K562 (cell line): Measurements from ENCODE around the gene TRAPPC4. TPM values are rescaled to one million over a fixed set of nuclear protein-coding genes. Genes with fewer than 3 reads are reported as not detected.
A peak's percentile ranks its signal among the peaks of the same experiment; 100 is the strongest.

Experiments used
- ATAC-seq: fragments of 200-7000 bp; cut with Tn5 transposase; 3 replicates; pipeline ENCODE4 v1.9.1; 2020; ENCODE audit warnings: moderate library complexity
- BruUV-seq: library from RNA; stranded (reverse); fragments of 400-500 nt; replicated peaks from 2 replicates; lab custom pipeline; 2021; lab: Mats Ljungman, UMichigan
- CTCF ChIA-PET: fragments of 300-600 bp; formaldehyde crosslinking; extraction: SDS; loops from one replicate; lab custom pipeline; 2021; ENCODE audit warnings: low intra/inter-chr PET ratio; lab: Yijun Ruan, JAX
- POLR2A ChIA-PET: fragments of 300-600, 350-650 bp; sonication (Branson Sonifier 250); formaldehyde crosslinking; extraction: SDS; loops from one replicate; lab custom pipeline; 2021; ENCODE audit warnings: antibody characterized with exemption, inconsistent platforms; lab: Yijun Ruan, JAX
- DNase-seq, 4 experiments: peaks; one replicate each; pipeline versions ENCODE4 v3.0.0 to v3.0.0-alpha.2; 2011 to 2018; ENCODE audit warnings: low spot score in 3 of 4, mixed read lengths in 3 of 4; ENCODE audit errors: extremely low read depth in 1 of 4
- FAIRE-seq: peaks from 2 replicates; lab custom pipeline; 2011; peaks lifted over from hg19 to GRCh38; lab: Jason Lieb, UNC
- H2AFZ ChIP-seq: 2 replicates; pipeline ENCODE4 v1.6.0; 2011; ENCODE audit warnings: low read depth, low read length, control low read depth, inconsistent platforms
- H3K27ac ChIP-seq: fragments of 200-600 bp; 3 replicates; pipeline ENCODE4 v1.8.0; 2011; ENCODE audit warnings: low read depth, mild to moderate bottlenecking, control low read depth, inconsistent platforms, low read length, moderate library complexity, mixed read lengths; ENCODE audit errors: extremely low read depth
- H3K27me3 ChIP-seq, 2 experiments: fragments of 300-600 bp in 1 of 2; 2 replicates in 1 of 2; 3 replicates in 1 of 2; pipeline versions ENCODE4 v1.6.0 to v1.8.0; 2011; ENCODE audit warnings: inconsistent platforms in 2 of 2, low read length in 2 of 2, mild to moderate bottlenecking in 1 of 2, mixed read lengths in 1 of 2, moderate library complexity in 1 of 2; ENCODE audit not compliant: control insufficient read depth in 2 of 2, insufficient read depth in 2 of 2
- H3K36me3 ChIP-seq: fragments of 300-600 bp; 3 replicates; pipeline ENCODE4 v1.8.0; 2011; ENCODE audit warnings: mild to moderate bottlenecking, low read length, inconsistent platforms; ENCODE audit not compliant: control insufficient read depth, insufficient read depth
- H3K4me1 ChIP-seq, 2 experiments: fragments of 200-600 bp in 1 of 2; replicated peaks in 1 of 2; 2 replicates in 1 of 2; 3 replicates in 1 of 2; pipeline versions ENCODE4 v1.5.1 to v1.8.0; 2011; ENCODE audit warnings: inconsistent platforms in 2 of 2, low read length in 2 of 2, mild to moderate bottlenecking in 1 of 2, mixed read lengths in 1 of 2, moderate library complexity in 1 of 2; ENCODE audit not compliant: control insufficient read depth in 2 of 2, insufficient read depth in 2 of 2
- H3K4me2 ChIP-seq: 2 replicates; pipeline ENCODE4 v1.6.1; 2011; ENCODE audit warnings: low read length, control low read depth, inconsistent platforms, mixed read lengths; ENCODE audit not compliant: insufficient read depth
- H3K4me3 ChIP-seq: fragments of 200-600 bp; sonication (generic), shearing (Covaris generic); 2 replicates; pipeline ENCODE4 v1.5.1; 2016; ENCODE audit warnings: control low read depth, inconsistent platforms
- H3K79me2 ChIP-seq: fragments of 200-600 bp; 3 replicates; pipeline ENCODE4 v1.8.0; 2011; ENCODE audit warnings: low read length, inconsistent platforms; ENCODE audit not compliant: control insufficient read depth, insufficient read depth
- H3K9ac ChIP-seq, 2 experiments: 2 replicates each; pipeline versions ENCODE4 v1.6.0 to v1.6.1; 2011; ENCODE audit warnings: low read depth in 2 of 2, low read length in 2 of 2, control low read depth in 1 of 2, inconsistent platforms in 1 of 2, mild to moderate bottlenecking in 1 of 2, mixed read lengths in 1 of 2; ENCODE audit not compliant: insufficient read depth in 1 of 2
- H3K9me1 ChIP-seq: one replicate; pipeline ENCODE4 v1.6.0; 2011; ENCODE audit warnings: inconsistent platforms, mild to moderate bottlenecking, low read length, moderate library complexity; ENCODE audit not compliant: control insufficient read depth, insufficient read depth
- H3K9me3 ChIP-seq: replicated peaks from 2 replicates; pipeline ENCODE4 v1.5.1; 2011; ENCODE audit warnings: low read depth, low read length, inconsistent platforms; ENCODE audit not compliant: control insufficient read depth, insufficient read depth
- H4K20me1 ChIP-seq: replicated peaks from 2 replicates; pipeline ENCODE4 v1.6.1; 2011; ENCODE audit warnings: low read length, inconsistent platforms, mixed read lengths; ENCODE audit not compliant: control insufficient read depth, insufficient read depth
- BRCA1 ChIP-seq, 2 experiments: fragments of 450-650 bp in 1 of 2; sonication (generic) in 1 of 2; formaldehyde crosslinking in 1 of 2; IDR thresholded peaks; 2 replicates each; pipeline versions ENCODE4 v1.5.0 to v1.6.1; 2017 to 2020; ENCODE audit warnings: mild to moderate bottlenecking in 1 of 2, missing genetic modification reagents in 1 of 2
- BRF1 ChIP-seq: IDR thresholded peaks from 3 replicates; pipeline ENCODE4 v1.6.1; 2011; ENCODE audit warnings: borderline replicate concordance, mild to moderate bottlenecking; ENCODE audit not compliant: insufficient read length; ENCODE audit errors: extremely low read depth
- CTCF ChIP-seq, 3 experiments: IDR thresholded peaks in 2 of 3; conservative IDR thresholded peaks in 1 of 3; 2 replicates each; pipeline ENCODE4 v1.5.1; 2011 to 2012; ENCODE audit warnings: low read length in 3 of 3, mild to moderate bottlenecking in 3 of 3, control low read depth in 2 of 3, improper control_type of control experiment in 1 of 3, inconsistent platforms in 1 of 3, low read depth in 1 of 3, mixed read lengths in 1 of 3, moderate library complexity in 1 of 3; ENCODE audit not compliant: insufficient read depth in 2 of 3
- ETV1 ChIP-seq: fragments of 450-650 bp; conservative IDR thresholded peaks from 2 replicates; pipeline ENCODE4 v1.6.1; 2016; ENCODE audit warnings: missing genetic modification characterization, control low read depth, low read depth, missing compliant biosample characterization
- NFE2 ChIP-seq: IDR thresholded peaks from 2 replicates; pipeline ENCODE4 v1.6.1; 2014; ENCODE audit warnings: antibody characterized with exemption, low read depth
- POLR2A ChIP-seq: fragments of 450-650 bp; conservative IDR thresholded peaks from 2 replicates; pipeline ENCODE4 v1.6.1; 2016
- RBFOX2 ChIP-seq: fragments of 200-400 bp; formaldehyde crosslinking; IDR thresholded peaks from 2 replicates; pipeline ENCODE4 v1.6.1; 2017; ENCODE audit warnings: low read depth, mild to moderate bottlenecking, low read length, moderate library complexity
- RFX5 ChIP-seq: IDR thresholded peaks from 2 replicates; pipeline ENCODE4 v1.6.1; 2011; ENCODE audit warnings: low read depth, mild to moderate bottlenecking, improper control_type of control experiment, low read length
- SNIP1 ChIP-seq: fragments of 450-650 bp; IDR thresholded peaks from 2 replicates; pipeline ENCODE4 v1.7.1; 2017; ENCODE audit warnings: low read depth, mild to moderate bottlenecking
- SUPT5H ChIP-seq: fragments of 450-650 bp; IDR thresholded peaks from 2 replicates; pipeline ENCODE4 v1.6.1; 2016
- TEAD2 ChIP-seq: fragments of 450-650 bp; IDR thresholded peaks from 2 replicates; pipeline ENCODE4 v1.6.1; 2016; ENCODE audit warnings: missing genetic modification characterization, control low read depth, missing compliant biosample characterization
- XRCC4 ChIP-seq: IDR thresholded peaks from one replicate; pipeline ENCODE4 v1.6.1; 2011; ENCODE audit not compliant: insufficient read depth, insufficient read length; ENCODE audit errors: extremely low read depth
- ZBTB1 ChIP-seq: sonication (generic); formaldehyde crosslinking; IDR thresholded peaks from 2 replicates; pipeline ENCODE4 v1.8.1; 2023; ENCODE audit warnings: missing genetic modification reagents, low read depth, mild to moderate bottlenecking, borderline replicate concordance
- ZBTB17 ChIP-seq: fragments of 450-650 bp; formaldehyde crosslinking; IDR thresholded peaks from 2 replicates; pipeline ENCODE4 v1.4.0; 2020; ENCODE audit warnings: mild to moderate bottlenecking
- ZNF133 ChIP-seq: fragments of 250-450 bp; sonication (Bioruptor Pico); IDR thresholded peaks from 2 replicates; pipeline ENCODE4 v1.4.0; 2020; ENCODE audit warnings: mild to moderate bottlenecking
- WGBS: fragments of 100-300 bp; shearing (Covaris generic); methylation state at CpG from one replicate; pipeline ENCODE4 v1.1.6; 2016; ENCODE audit warnings: low coverage, mixed read lengths; ENCODE audit not compliant: insufficient coverage; ENCODE audit errors: missing lambda C conversion rate; 5-methylcytosine and 5-hydroxymethylcytosine counted together
- in situ Hi-C: fragments of 300-500 bp; cut with MboI; formaldehyde crosslinking; loops from 4 replicates; pipeline ENCODE4 v1.15.0; 2018; ENCODE audit warnings: inconsistent platforms, mixed read lengths
- intact Hi-C: fragments of 100-400 bp; cut with micrococcal nuclease; formaldehyde crosslinking; loops from 2 replicates; pipeline ENCODE4 v1.14.2; 2022
- polyA plus RNA-seq, 8 experiments: library from polyadenylated mRNA; depleted of rRNA in 4 of 8; stranded (reverse) in 5 of 8; unstranded in 3 of 8; fragments of >200 nt; fragmentation: Nextera tagmentation in 2 of 8; fragmentation: Illumina TruSeq in 1 of 8; extraction: Ambion mirVana in 2 of 8; extraction: Trizol in 1 of 8; gene quantifications; 2 replicates each; pipeline versions ENCODE4 v1.2.1 to v1.2.3, GENCODE V29; 2011 to 2014; ENCODE audit warnings: inconsistent platforms in 1 of 8, missing spikeins in 1 of 8
- total RNA-seq, 7 experiments: library from RNA; depleted of rRNA in 6 of 7; stranded (reverse); fragments of >200 nt in 6 of 7; fragmentation: Illumina TruSeq in 2 of 7; extraction: Trizol in 2 of 7; gene quantifications; 2 replicates each; pipeline versions ENCODE4 v1.2.1 to v1.2.3, GENCODE V29; 2011 to 2021; ENCODE audit warnings: low replicate concordance in 1 of 7
- TF ChIP-seq, protein P1 (sequence below): sonication (generic); formaldehyde crosslinking; IDR thresholded peaks from 2 replicates; pipeline ENCODE4 v1.8.1; 2023; ENCODE audit warnings: mild to moderate bottlenecking, missing genetic modification reagents

The TRAPPC4 gene
- total and polyA plus RNA-seq, 9 of the 15 experiments (the other 6 are each of a cell fraction or from before 2014, with no cell fraction given) = 121 to 524 (median 142) TPM

GRCh38 chr11:119044708-119045107 is 26.1 kb downstream of the TRAPPC4 start:
- H3K79me2 ChIP-seq = no peaks in the 10 kb centered on the region
- H3K4me2 ChIP-seq = no peak overlapping the region
- peaks cover 3% of the 10 kb centered on the region for H3K9me1 ChIP-seq
- FAIRE-seq (no peak), DNase-seq (peak in 2 of 4 experiments; percentile 31 to 33), ATAC-seq (peak; percentile 29)
- ChIA-PET POLR2A (interaction anchor here (0.6 to 9.3 kb wide), 6 partner anchors 9 to 67 kb away, joined by 3 to 132 read pairs (median 6); partner anchors contain the start of genes HYOU1 and VPS11), CTCF (no interaction called here)
- no peaks in the 10 kb centered on the region for H3K27me3 ChIP-seq
- H3K9me3 ChIP-seq = no peaks in the 10 kb centered on the region
- no peaks in the 10 kb centered on the region for H4K20me1 ChIP-seq
- no peak overlapping the region for H3K4me3 ChIP-seq
- no peak overlapping the region for H3K9ac ChIP-seq
- TF ChIP-seq, protein P1, sequence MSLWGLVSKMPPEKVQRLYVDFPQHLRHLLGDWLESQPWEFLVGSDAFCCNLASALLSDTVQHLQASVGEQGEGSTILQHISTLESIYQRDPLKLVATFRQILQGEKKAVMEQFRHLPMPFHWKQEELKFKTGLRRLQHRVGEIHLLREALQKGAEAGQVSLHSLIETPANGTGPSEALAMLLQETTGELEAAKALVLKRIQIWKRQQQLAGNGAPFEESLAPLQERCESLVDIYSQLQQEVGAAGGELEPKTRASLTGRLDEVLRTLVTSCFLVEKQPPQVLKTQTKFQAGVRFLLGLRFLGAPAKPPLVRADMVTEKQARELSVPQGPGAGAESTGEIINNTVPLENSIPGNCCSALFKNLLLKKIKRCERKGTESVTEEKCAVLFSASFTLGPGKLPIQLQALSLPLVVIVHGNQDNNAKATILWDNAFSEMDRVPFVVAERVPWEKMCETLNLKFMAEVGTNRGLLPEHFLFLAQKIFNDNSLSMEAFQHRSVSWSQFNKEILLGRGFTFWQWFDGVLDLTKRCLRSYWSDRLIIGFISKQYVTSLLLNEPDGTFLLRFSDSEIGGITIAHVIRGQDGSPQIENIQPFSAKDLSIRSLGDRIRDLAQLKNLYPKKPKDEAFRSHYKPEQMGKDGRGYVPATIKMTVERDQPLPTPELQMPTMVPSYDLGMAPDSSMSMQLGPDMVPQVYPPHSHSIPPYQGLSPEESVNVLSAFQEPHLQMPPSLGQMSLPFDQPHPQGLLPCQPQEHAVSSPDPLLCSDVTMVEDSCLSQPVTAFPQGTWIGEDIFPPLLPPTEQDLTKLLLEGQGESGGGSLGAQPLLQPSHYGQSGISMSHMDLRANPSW (CRISPR knock-in tag) = no peak
- TF ChIP-seq BRCA1 (IDR thresholded peaks at IDR 0.05) (no peak), BRCA1 (CRISPR knock-in tag; IDR thresholded peaks at IDR 0.05) (no peak), SNIP1 (no peak), BRF1 (no peak), ZNF133 (CRISPR knock-in tag) (no peak), RBFOX2 (0 out of 2 replicates have a peak, but pooled peaks have one; percentile 34), CTCF (IDR thresholded peaks at IDR 0.05 in 2 of 3, conservative IDR thresholded peaks at IDR 0.05 in 1 of 3; ENCODE audit: insufficient read depth in 2 of 3, low read depth in 1 of 3, low read length in 3 of 3) (peak in 2 of 3 experiments; percentile 24 to 58; a peak in 4 of 6 replicates), POLR2A (peak; percentile 37; the same call in 1 of the 2 replicates), TEAD2 (tag) (no peak), NFE2 (no peak), ZBTB17 (CRISPR knock-in tag) (no peak), ZBTB1 (CRISPR knock-in tag) (no peak), RFX5 (no peak), XRCC4 (no peak), ETV1 (no peak), SUPT5H (0 out of 2 replicates have a peak, but pooled peaks have one; percentile 12)
- peaks cover 4 to 6% of the 10 kb centered on the region in 2 experiments; a peak in 2 of 5 replicates for H3K4me1 ChIP-seq
- H3K36me3 ChIP-seq = peaks cover 55% of the 10 kb centered on the region
- no TSS peak for BruUV-seq
- intact Hi-C loops = no loop called here
- 82% methylated on average over 6 of the region's 6 CpGs for WGBS
- in situ Hi-C loops = no loop called here
- no peak overlapping the region for H3K27ac ChIP-seq
- no peak overlapping the region for H2AFZ ChIP-seq
